ENCODE measurements around the gene FAF1.

GRCh38 chr1:50651476-50652263 is 308.4 kb downstream of the FAF1 start:
- no peak for TF ChIP-seq EZH2 (IDR thresholded peaks at IDR 0.05)
- no peak for TF ChIP-seq POLR2AphosphoS5 (IDR thresholded peaks at IDR 0.05; ENCODE audit: borderline replicate concordance, low read depth, low read length)
- TF ChIP-seq FOXP2 (optimal IDR thresholded peaks at IDR 0.05; ENCODE audit: control extremely low read depth, extremely low read length, insufficient read depth): no peak

Data from SK-N-MC (cell line).